ENCODE measurements around the gene S100A11.

The S100A11 gene

GRCh38 chr1:152009691-152010090, 27.1 kb downstream of the S100A11 start:
- no peaks in the 10 kb centered on the region for H3K27me3 ChIP-seq (ENCODE audit: control insufficient read depth, insufficient read depth, low read length)
- H2AFZ ChIP-seq: no peak overlapping the region
- no peaks in the 10 kb centered on the region for H3K9me3 ChIP-seq (ENCODE audit: control insufficient read depth, low read length)
- H3K4me2 ChIP-seq (ENCODE audit: low read length): no peak overlapping the region
- no peak overlapping the region for H3K4me3 ChIP-seq (ENCODE audit: low read depth, low read length)
- no peak for TF ChIP-seq CTCF (IDR thresholded peaks at IDR 0.05)
- no peaks in the 10 kb centered on the region for H3K36me3 ChIP-seq (ENCODE audit: control insufficient read depth, insufficient read depth, low read length)
- no peaks in the 10 kb centered on the region for H3K4me1 ChIP-seq
- no peaks in the 10 kb centered on the region for H3K79me2 ChIP-seq
- no peak overlapping the region for H3K27ac ChIP-seq
- no peak overlapping the region for H3K9ac ChIP-seq

GRCh38 chr1:152007047-152007446, 29.8 kb downstream of the S100A11 start:
- H3K4me2 ChIP-seq (ENCODE audit: low read length): no peak overlapping the region
- no peaks in the 10 kb centered on the region for H3K27me3 ChIP-seq (ENCODE audit: control insufficient read depth, insufficient read depth, low read length)
- H3K9ac ChIP-seq: no peak overlapping the region
- no peak overlapping the region for H3K27ac ChIP-seq
- H2AFZ ChIP-seq: no peak overlapping the region
- H3K79me2 ChIP-seq: no peaks in the 10 kb centered on the region
- H3K4me1 ChIP-seq: no peaks in the 10 kb centered on the region
- H3K36me3 ChIP-seq (ENCODE audit: control insufficient read depth, insufficient read depth, low read length): no peaks in the 10 kb centered on the region
- no peak overlapping the region for H3K4me3 ChIP-seq (ENCODE audit: low read depth, low read length)
- no peaks in the 10 kb centered on the region for H3K9me3 ChIP-seq (ENCODE audit: control insufficient read depth, low read length)
- no peak for TF ChIP-seq CTCF (IDR thresholded peaks at IDR 0.05)

GRCh38 chr1:152005360-152005912, 31.4 kb downstream of the S100A11 start:
- TF ChIP-seq CTCF (IDR thresholded peaks at IDR 0.05): no peak

GRCh38 chr1:152003846-152004442, 32.9 kb downstream of the S100A11 start:
- Histone ChIP-seq H3K27ac (no peak overlapping the region), H3K4me1 (no peaks in the 10 kb centered on the region), H3K79me2 (no peaks in the 10 kb centered on the region), H3K9me3 (ENCODE audit: control insufficient read depth, low read length) (no peaks in the 10 kb centered on the region), H2AFZ (no peak overlapping the region), H3K36me3 (ENCODE audit: control insufficient read depth, insufficient read depth, low read length) (no peaks in the 10 kb centered on the region), H3K4me2 (ENCODE audit: low read length) (no peak overlapping the region), H3K9ac (no peak overlapping the region), H3K4me3 (ENCODE audit: low read depth, low read length) (no peak overlapping the region), H3K27me3 (ENCODE audit: control insufficient read depth, insufficient read depth, low read length) (no peaks in the 10 kb centered on the region)
- TF ChIP-seq CTCF (IDR thresholded peaks at IDR 0.05): no peak

More at GRCh38 chr1:152005360-152005912, 31.4 kb downstream of the S100A11 start:
- no peaks in the 10 kb centered on the region for H3K9me3 ChIP-seq (ENCODE audit: control insufficient read depth, low read length)
- no peaks in the 10 kb centered on the region for H3K27me3 ChIP-seq (ENCODE audit: control insufficient read depth, insufficient read depth, low read length)
- H3K27ac ChIP-seq: no peak overlapping the region
- no peaks in the 10 kb centered on the region for H3K79me2 ChIP-seq
- H3K36me3 ChIP-seq (ENCODE audit: control insufficient read depth, insufficient read depth, low read length): no peaks in the 10 kb centered on the region
- no peak overlapping the region for H3K4me2 ChIP-seq (ENCODE audit: low read length)
- H3K4me3 ChIP-seq (ENCODE audit: low read depth, low read length): no peak overlapping the region
- H2AFZ ChIP-seq: no peak overlapping the region
- H3K4me1 ChIP-seq: no peaks in the 10 kb centered on the region
- no peak overlapping the region for H3K9ac ChIP-seq

- Histone ChIP-seq H3K4me2 (ENCODE audit: low read length) (no peak overlapping the region), H3K9ac (no peak overlapping the region)
- no peak for TF ChIP-seq CTCF (IDR thresholded peaks at IDR 0.05)
These were observed 33.8 kb downstream of the S100A11 start for GRCh38 chr1:152002960-152003359.

More at GRCh38 chr1:152002960-152003359, 33.8 kb downstream of the S100A11 start:
- no peaks in the 10 kb centered on the region for H3K4me1 ChIP-seq
- H2AFZ ChIP-seq: no peak overlapping the region
- no peak overlapping the region for H3K27ac ChIP-seq
- H3K9me3 ChIP-seq (ENCODE audit: control insufficient read depth, low read length): no peaks in the 10 kb centered on the region
- H3K27me3 ChIP-seq (ENCODE audit: control insufficient read depth, insufficient read depth, low read length): no peaks in the 10 kb centered on the region
- no peak overlapping the region for H3K4me3 ChIP-seq (ENCODE audit: low read depth, low read length)
- no peaks in the 10 kb centered on the region for H3K79me2 ChIP-seq
- H3K36me3 ChIP-seq (ENCODE audit: control insufficient read depth, insufficient read depth, low read length): no peaks in the 10 kb centered on the region
